Left cardiac atrium (tissue), 4 donors: ENCODE data around the gene NPAS4. TPM values are rescaled to one million over a fixed set of nuclear protein-coding genes. Genes with fewer than 3 reads are reported as not detected.
"Not testable (repeated sequence)": the region's sequence is repeated elsewhere in the genome, so short reads cannot be mapped to it uniquely, and the experiment has no call there.

Source experiments
- ATAC-seq, 2 donors: fragments of 200-7000 bp; cut with Tn5 transposase; one replicate each; pipeline ENCODE4 v1.9.1; 2020; ENCODE audit warnings: mild to moderate bottlenecking in 2 of 2, moderate library complexity in 2 of 2
- DNase-seq: peaks from one replicate; pipeline ENCODE4 v3.0.0-alpha.2; 2020
- intact Hi-C, 2 donors: fragments of 100-400 bp; cut with DNase I; formaldehyde crosslinking; loops; one replicate each; pipeline versions ENCODE4 v1.14.1 to v1.15.1; 2022 to 2023
- total RNA-seq, 2 donors: library from RNA; stranded (reverse); fragmentation: NEBNext Ultra II Directional; extraction: Animal tissue kit (Norgen Biotek cat#: 25700); gene quantifications; one replicate each; pipeline ENCODE4 v1.2.1, GENCODE V29; 2021
- donor health status: DM: no; HTN: yes; CAD: no.
- donor health status: DM: no; HTN: yes; CAD: no; lungs with severe emphysema.
- donor health status: DM: yes; HTN: yes; CAD: no.
- donor health status: Dilated cardiomyopathy.

NPAS4 gene
- total RNA-seq, 2 donors from 2014 or later, result 0.18 to 0.68 TPM

DNA sequence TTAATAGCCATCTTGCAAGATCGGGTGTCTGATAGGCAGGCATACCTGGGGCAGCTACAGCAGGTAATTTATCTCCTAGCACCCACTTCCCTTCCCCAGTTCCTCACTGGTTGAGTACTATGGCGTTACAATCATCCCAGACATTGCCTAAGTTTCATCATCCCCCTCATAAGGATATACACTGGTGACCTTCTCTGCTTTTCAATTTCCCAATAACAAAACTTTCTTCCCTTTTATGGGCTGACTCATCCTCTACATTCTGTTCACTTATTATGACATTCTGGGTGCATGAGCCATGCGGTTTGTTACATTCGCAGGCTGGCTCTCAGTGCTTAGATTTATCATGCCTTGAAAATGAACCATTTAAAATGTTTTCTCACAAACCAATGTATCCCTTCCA, 22.8 kb downstream of the NPAS4 start:
- no peak for ATAC-seq
- DNase-seq, result no peak
- intact Hi-C loops, result no loop called here

DNA sequence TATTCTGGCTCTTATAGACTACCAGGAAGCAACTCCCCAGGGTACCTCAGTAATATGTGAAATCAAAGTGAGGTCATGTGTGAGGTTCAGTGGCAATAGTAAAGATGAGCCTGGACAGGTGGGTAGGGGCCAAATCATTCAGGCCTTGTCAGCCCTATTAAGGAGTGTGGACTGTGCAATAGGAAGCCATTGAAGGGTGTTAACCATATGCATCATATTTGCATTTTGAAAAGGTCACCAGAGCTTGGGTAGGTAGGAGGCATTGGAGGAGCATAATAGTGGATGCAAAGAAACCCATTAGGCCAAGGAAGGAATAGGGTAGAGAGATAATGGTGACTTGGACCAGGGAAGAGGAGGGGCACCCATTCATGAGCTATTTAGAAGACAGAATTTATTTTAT, 26.2 kb downstream of the NPAS4 start:
- intact Hi-C loops, result no loop called here
- no peak for ATAC-seq
- DNase-seq, result no peak

- intact Hi-C loops, result no loop called here
- no peak for DNase-seq
- ATAC-seq, result no peak
Observed at GRCh38 chr11:66448523-66448922, 27.7 kb downstream of the NPAS4 start.

DNA sequence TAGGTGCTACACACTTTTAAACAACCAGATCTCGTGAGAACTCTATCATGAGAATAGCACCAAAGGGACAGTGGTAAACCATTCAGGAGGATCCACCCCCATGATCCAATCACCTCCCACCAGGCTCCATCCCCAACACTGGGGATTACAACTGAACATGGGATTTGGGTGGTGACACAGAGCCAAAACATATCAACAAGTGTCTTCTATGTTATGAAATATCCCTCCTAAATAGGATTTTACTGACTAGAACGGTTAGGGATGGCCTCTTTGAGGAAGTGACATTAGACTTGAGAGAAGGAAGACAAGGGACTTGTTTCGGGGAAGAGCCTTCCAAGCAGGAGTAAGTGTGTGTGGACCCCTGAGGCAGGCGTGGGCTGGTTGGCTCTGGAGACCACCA, 29.7 kb downstream of the NPAS4 start:
- ATAC-seq, result no peak
- intact Hi-C loops, result no loop called here
- DNase-seq, result no peak

DNA sequence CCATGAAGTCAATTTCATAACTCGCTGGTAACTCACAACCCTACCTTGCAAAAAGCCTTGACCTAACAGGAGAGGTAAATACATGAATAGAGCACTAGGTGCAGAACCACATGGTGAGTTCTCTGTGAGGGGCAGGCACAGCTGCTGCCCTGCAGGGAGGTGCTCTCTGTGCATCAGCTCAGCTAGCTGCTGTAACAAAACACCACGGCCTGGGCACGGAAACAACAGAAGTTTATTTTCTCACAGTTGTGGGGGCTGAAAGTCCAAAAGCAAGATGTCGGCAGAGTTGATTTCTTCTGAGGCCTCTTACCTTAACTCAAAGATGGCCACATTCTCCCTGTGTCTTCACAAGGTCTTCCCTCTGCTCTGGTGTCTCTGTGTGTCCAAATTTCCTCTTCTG, 30.8 kb downstream of the NPAS4 start:
- intact Hi-C loops, result no loop called here
- DNase-seq (no peak), ATAC-seq (no peak)

- ATAC-seq (no peak), DNase-seq (no peak)
- intact Hi-C loops, result no loop called here
Observed at GRCh38 chr11:66454247-66454646, 33.4 kb downstream of the NPAS4 start.

DNA sequence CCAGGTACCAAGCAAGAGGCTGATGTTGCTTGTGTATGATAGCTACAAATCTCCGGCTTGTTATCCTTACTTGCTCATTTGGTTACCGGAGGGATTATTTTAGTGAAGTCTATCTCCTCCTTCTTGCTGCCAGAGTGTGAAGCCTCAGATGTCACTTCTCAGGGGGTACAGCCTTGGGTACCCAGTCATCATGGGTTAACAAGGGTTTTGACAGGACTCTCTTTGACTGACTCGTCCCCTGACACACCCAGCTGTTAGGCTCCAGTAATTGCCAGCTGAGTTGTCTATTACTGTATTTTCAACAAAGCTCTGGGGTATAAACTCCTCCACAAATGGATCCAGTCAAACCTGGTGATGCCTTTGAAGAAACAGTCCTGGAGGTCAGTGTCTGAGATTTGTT, 34.0 kb downstream of the NPAS4 start:
- ATAC-seq, result no peak
- no peak for DNase-seq
- intact Hi-C loops, result no loop called here

DNA sequence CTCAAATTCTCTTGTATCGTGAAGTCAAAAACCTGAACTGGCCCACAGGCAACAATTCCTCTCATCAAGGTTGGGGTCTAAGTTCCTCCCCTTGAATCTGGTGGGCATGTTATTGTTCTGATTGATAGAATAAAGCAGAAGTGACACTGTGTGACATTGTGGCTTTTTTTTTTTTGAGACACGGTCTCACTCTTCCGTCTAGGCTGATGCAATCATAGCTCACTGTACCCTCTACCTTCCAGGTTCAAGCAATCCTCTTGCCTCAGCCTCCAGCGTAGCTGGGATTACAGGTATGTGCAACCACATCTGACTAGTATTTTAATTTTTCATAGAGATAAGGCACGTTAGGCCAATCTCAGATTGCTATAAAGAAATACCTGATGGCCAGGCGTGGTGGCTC, 37.0 kb downstream of the NPAS4 start:
- no peak for ATAC-seq
- intact Hi-C loops, result no loop called here
- no peak for DNase-seq

- DNase-seq (no peak), ATAC-seq (no peak)
- intact Hi-C loops, result no loop called here
Observed at GRCh38 chr11:66459138-66459778, 38.4 kb downstream of the NPAS4 start.

DNA sequence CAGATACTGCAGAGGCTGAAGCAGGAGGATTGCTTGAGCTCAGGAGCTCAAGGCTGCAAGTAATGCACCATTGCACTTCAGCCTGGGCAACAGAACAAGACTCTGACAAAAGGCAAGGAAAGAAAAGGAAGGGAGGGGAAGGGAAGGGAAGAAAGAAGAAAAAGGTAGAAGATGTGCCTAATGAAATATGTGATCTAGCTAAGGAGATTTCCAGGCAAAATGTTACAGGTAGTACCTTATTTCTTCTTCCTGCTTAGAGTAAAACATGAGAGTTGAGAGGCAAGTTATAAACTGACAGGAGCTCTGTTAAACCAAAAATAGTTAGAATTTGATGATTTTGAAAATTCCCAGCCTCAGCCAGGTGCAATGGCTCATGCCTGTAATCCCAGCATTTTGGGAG, 41.2 kb downstream of the NPAS4 start:
- intact Hi-C loops, result no loop called here

DNA sequence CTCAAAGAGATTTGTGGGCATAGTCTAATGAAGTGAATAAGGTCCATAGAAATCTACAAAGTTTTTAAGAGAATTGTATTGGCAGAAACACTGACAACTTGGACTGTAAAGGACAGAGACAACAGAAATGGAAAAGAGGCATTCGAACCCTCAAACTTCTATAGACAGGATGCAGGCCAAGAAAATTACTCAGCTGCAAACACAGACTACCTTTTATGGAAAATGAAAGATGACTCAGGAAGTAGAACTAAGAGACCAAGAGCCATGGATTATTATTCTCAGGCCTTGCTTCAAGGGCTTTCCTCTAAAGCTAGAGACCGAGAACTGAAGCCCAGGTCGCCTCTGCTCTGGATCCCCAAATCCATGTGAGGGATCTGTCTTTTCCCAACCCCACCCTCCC, 42.1 kb downstream of the NPAS4 start:
- no peak for DNase-seq
- intact Hi-C loops, result no loop called here
- ATAC-seq, result no peak

More for the DNA sequence above, 41.2 kb downstream of the NPAS4 start:
- ATAC-seq, result no peak
- no peak for DNase-seq

GRCh38 chr11:66464116-66464515, 43.3 kb downstream of the NPAS4 start:
- intact Hi-C loops, ATAC-seq, DNase-seq: not testable (repeated sequence)

DNA sequence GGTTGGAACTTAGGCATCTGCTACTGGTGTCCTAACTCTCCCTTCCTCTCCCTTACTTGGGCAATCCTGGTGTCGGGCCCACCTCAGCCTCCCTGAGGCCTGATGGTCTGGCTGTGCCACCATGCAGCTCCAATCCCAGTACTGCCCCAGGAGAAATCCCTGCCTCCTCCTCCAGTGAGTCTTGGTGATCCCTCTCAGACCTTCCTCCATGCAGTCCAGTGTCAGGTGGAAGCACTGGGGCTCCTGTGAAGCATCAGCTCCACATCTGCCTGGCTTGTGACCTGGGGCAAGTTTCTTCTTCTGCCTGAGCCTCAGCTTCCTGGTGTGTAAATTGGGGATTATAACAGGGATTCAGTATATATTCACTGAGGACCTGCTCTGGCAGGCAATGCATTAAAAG, 44.1 kb downstream of the NPAS4 start:
- no peak for ATAC-seq
- intact Hi-C loops, result no loop called here

DNA sequence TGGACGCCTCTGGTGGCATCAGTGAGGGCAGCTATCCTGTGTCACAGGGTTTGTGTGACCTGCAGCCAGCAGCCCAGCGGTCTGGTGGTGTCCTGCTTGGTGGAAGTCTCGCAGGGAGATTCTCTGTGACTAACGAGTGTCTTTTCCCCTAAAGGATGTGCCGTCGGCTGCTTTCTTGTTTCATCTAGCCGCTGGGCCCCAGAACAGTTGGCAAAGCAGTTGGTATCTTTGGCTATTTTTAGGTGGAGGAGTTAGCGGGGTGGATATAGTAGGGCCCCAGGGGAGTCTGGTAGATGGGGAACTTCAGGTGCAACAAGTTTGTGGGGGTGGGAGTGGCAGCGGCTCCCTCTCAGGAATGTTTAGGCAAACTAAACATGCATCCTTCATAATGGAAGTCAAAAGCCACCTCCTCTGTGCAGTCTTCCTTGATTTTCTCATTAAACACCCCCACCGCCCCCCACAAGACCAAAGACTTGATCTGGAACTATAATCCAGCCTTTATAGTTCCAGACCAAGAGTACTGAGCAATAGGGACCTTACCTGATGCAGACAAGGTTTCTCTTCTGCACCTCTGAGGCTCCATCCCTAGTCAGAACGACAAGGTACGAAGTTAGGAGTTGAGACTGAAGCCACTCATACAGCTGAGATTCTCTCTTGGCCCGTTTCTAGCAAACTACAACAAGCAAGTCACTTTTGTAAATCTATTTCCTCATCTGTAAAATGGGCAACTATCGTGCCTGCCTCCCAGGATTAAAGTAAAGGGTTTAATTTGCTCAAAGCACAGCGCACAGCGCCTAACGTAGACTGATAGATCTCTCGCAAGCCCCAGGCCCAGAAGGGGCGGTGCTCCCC, 44.8 kb downstream of the NPAS4 start:
- no peak for DNase-seq
- intact Hi-C loops, result no loop called here
- ATAC-seq, result no peak

More for the DNA sequence above, 44.1 kb downstream of the NPAS4 start:
- DNase-seq, result no peak

DNA sequence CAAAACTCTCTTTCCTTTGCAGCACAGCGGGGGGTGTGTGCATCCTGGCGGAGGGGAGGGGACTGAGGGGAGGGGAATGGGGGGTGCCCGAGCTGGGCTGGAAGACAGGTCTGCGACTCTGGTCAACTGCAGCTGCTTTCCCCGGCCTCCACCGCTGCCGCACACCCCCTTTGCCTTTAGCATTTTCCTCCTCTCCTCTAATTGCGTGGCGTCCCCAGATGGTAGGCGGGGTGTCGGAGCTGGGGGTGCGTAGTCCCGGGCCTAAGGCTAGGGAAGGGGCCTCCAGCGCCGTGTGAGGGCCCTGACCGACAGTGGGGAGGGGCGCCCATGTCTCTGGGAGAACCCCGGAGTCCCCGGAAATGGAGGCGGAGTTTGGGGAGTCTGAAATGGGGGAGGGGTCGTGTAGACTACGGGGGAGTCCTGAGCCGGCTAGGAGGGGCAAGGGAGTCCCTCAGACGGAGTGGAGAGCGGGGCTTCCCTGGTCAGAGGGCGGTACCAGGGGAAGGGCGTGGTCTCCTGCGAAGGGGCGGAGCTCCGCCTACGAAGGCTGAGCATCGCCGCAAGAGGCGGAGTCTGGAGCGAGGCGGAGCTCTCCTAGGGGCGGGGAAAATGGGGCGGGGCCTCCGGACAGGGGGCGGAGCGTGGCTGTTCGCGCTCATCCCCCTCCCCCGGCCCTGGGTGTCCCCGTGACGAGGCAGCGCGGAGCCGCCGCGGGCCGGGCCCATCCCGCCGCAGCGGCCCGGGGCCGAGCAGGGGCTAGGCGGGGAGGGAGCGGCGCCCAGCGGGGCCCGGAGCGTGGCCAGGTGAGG, 45.6 kb downstream of the NPAS4 start, which contains the start of gene PELI3:
TSS of gene PELI3 (plus strand) at position 681 of the 809 bp plus-strand sequence. CDS start 1,224 bp downstream, outside the sequence.
- intact Hi-C loops, result no loop called here
- peak; percentile 92 for DNase-seq
- peak; percentile 98 to 99 for ATAC-seq

DNA sequence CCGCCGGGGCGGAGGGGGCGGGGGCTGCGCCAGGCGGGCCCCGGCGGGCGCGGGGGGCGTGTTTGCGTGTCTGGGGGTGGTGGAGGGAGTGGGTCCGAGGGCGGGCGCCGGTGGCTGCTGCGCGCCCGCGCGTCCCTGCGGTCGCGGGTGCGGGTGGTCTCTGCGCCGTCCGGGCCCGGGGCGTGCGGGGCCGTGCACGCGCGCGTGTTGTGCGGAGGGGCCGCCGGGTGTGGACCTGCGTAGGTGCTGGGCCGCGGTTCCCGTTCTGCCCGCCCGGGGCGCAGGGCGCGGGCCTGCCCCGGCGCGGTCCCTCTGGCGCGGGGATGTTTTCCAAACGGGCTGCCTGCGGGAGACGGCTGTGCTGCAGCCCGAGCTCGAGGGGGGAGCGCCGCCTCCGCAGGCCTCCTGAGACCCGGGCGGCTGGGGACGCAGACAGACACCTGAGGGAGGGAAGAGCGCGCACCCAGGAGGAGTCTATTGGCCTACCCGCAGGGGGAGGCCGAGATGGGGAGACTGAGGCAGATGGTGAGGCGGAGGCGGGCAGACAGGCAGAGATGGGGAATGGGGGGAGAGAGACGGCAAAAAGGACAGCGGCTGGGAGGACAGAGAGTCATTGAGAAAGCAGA, 46.3 kb downstream of the NPAS4 start:
- DNase-seq (peak; percentile 49), ATAC-seq (peak; percentile 29 to 30)
- intact Hi-C loops, result no loop called here

GRCh38 chr11:66467756-66468155, 46.9 kb downstream of the NPAS4 start:
- intact Hi-C loops, result no loop called here
- ATAC-seq, result peak in 1 of 2 donors; percentile 7

GRCh38 chr11:66468691-66469090, 47.9 kb downstream of the NPAS4 start:
- ATAC-seq, result no peak
- intact Hi-C loops, result no loop called here
- no peak for DNase-seq

More at GRCh38 chr11:66467756-66468155, 46.9 kb downstream of the NPAS4 start:
- DNase-seq, result peak; percentile 54

DNA sequence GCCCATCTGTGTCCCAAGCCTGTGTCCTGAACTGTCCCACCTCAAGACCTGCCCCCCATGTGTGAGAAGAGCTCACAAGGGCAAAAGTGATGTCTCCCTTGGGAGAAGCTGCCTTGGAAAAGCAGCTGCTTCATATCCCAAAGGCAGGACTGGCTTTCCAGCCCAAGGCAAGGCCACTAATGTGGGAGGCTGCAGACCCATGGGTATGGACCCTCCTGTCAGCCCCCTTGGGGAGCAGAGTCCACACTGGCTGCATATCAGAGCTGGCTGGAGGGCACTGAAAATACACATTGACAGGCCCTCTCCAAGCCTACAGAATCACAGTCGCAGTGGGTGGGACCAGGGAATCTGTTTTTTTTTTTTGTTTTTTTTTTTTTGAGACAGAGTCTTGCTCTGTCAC, 48.6 kb downstream of the NPAS4 start:
- ATAC-seq, result no peak
- intact Hi-C loops, result no loop called here
- DNase-seq, result no peak
